ENCODE measurements around the gene ANGPTL2.

ANGPTL2 gene

DNA sequence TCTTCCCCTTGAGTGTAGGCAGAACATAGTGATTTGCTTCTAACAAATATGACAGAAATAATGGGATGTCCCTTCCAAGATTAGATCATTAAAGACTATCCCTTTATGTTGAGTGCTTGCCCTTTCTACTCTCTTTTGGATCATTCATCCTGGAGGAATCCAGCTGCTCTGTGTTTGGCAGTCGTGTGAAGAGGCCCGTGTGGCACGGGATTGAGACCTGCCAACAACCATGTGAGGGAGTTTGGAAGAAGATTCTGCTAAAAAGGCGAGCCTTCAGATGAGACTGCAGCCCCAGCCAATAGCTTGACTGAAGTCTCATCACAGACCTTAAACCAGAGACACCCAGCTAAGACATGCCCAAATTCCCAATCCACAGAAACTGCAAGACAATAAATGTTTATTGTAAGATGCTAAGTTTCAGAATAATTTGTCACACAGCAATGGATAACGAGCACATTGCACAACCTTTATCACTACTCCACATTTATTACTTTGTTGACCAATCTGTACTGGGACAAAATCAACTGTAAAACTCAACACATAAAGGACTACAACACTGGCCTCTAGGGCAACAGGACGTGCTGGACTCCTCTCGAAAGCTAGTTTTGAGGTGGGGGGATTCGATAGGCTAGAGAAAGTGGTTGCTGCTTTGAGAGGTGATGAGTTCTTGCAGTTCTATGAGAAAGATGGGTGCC, 42.8 kb downstream of the ANGPTL2 start:
- H3K4me1 ChIP-seq (ENCODE audit: control insufficient read depth, insufficient read depth, low read length): peaks cover 30% of the 10 kb centered on the region
- no peak overlapping the region for H3K9ac ChIP-seq (ENCODE audit: low read length)

DNA sequence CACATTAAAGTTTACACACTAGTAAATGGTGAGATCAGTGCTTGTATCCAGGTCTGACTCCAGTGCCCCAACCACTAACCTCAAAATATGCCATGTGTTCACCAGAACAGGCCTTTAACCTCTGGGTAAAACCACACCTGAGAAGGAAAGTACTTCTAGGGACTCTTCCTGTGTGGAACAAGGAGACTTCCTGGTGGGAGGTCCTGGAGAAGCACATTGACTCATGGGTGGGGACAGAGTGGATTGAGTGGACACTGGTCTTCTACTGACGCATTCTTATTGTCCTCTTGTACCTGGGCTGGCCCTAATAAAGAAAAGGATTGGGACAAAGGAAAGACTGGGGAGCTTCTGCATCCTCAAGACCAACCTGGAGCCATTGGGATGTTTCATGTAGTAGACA, 43.4 kb downstream of the ANGPTL2 start:
- Histone ChIP-seq H3K27me3 (ENCODE audit: control insufficient read depth, insufficient read depth, low read length) (no peaks in the 10 kb centered on the region), H3K9ac (ENCODE audit: low read length) (no peak overlapping the region), H3K27ac (ENCODE audit: low read depth, low read length) (no peak overlapping the region), H3K9me3 (ENCODE audit: control insufficient read depth, insufficient read depth, low read depth, low read length) (no peaks in the 10 kb centered on the region), H3K36me3 (ENCODE audit: control insufficient read depth, insufficient read depth, low read length) (no peaks in the 10 kb centered on the region), H3K4me1 (ENCODE audit: control insufficient read depth, insufficient read depth, low read length) (peaks cover 34% of the 10 kb centered on the region), H3K4me3 (ENCODE audit: low read depth, low read length) (no peak overlapping the region)

More for the DNA sequence above, 42.8 kb downstream of the ANGPTL2 start:
- H3K27ac ChIP-seq (ENCODE audit: low read depth, low read length): no peak overlapping the region
- no peak overlapping the region for H3K4me3 ChIP-seq (ENCODE audit: low read depth, low read length)
- no peaks in the 10 kb centered on the region for H3K36me3 ChIP-seq (ENCODE audit: control insufficient read depth, insufficient read depth, low read length)
- no peaks in the 10 kb centered on the region for H3K27me3 ChIP-seq (ENCODE audit: control insufficient read depth, insufficient read depth, low read length)
- H3K9me3 ChIP-seq (ENCODE audit: control insufficient read depth, insufficient read depth, low read depth, low read length): no peaks in the 10 kb centered on the region

DNA sequence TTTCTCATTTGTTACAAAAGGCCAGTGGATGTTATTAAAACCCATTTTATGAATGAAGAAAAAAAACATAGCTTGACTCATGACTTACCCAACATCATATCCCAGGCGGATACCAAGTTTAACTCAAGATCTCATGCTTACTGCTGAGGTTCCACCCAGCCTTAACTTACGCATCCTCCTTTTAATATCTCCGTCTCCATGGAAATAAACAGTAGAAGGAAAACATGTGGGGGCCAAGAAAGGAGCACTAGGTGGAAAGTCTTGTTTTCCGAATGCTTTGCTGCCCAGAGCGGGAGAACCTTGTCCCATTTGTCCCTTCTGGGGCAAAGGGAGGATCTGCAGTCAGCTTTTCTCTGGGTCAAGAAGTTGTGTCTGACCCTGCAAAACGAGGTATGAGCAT, 44.1 kb downstream of the ANGPTL2 start:
- Histone ChIP-seq H3K9ac (ENCODE audit: low read length) (no peak overlapping the region), H3K4me3 (ENCODE audit: low read depth, low read length) (no peak overlapping the region), H3K9me3 (ENCODE audit: control insufficient read depth, insufficient read depth, low read depth, low read length) (no peaks in the 10 kb centered on the region), H3K27ac (ENCODE audit: low read depth, low read length) (no peak overlapping the region), H3K36me3 (ENCODE audit: control insufficient read depth, insufficient read depth, low read length) (no peaks in the 10 kb centered on the region), H3K4me1 (ENCODE audit: control insufficient read depth, insufficient read depth, low read length) (peaks cover 34% of the 10 kb centered on the region), H3K27me3 (ENCODE audit: control insufficient read depth, insufficient read depth, low read length) (no peaks in the 10 kb centered on the region)

DNA sequence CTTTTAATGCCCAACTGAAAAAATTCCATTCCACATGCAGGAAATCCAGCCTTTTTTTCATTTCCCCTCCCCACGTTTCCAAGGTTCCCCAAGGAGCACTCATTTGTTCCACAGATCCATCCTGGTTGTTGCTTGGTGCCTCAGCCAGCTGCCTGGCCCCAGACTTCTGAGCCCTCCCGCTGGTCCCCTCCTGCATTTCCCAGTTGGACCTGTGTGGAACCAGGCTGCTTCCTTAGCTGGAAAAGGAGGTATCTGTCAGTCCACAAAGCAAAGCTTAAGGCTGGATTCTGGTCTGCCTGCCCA, 44.8 kb downstream of the ANGPTL2 start:
- Histone ChIP-seq H3K9ac (ENCODE audit: low read length) (no peak overlapping the region), H3K27me3 (ENCODE audit: control insufficient read depth, insufficient read depth, low read length) (no peaks in the 10 kb centered on the region), H3K36me3 (ENCODE audit: control insufficient read depth, insufficient read depth, low read length) (no peaks in the 10 kb centered on the region), H3K4me1 (ENCODE audit: control insufficient read depth, insufficient read depth, low read length) (peaks cover 34% of the 10 kb centered on the region), H3K4me3 (ENCODE audit: low read depth, low read length) (no peak overlapping the region), H3K9me3 (ENCODE audit: control insufficient read depth, insufficient read depth, low read depth, low read length) (no peaks in the 10 kb centered on the region; the same call in 1 of the 2 replicates), H3K27ac (ENCODE audit: low read depth, low read length) (no peak overlapping the region)

DNA sequence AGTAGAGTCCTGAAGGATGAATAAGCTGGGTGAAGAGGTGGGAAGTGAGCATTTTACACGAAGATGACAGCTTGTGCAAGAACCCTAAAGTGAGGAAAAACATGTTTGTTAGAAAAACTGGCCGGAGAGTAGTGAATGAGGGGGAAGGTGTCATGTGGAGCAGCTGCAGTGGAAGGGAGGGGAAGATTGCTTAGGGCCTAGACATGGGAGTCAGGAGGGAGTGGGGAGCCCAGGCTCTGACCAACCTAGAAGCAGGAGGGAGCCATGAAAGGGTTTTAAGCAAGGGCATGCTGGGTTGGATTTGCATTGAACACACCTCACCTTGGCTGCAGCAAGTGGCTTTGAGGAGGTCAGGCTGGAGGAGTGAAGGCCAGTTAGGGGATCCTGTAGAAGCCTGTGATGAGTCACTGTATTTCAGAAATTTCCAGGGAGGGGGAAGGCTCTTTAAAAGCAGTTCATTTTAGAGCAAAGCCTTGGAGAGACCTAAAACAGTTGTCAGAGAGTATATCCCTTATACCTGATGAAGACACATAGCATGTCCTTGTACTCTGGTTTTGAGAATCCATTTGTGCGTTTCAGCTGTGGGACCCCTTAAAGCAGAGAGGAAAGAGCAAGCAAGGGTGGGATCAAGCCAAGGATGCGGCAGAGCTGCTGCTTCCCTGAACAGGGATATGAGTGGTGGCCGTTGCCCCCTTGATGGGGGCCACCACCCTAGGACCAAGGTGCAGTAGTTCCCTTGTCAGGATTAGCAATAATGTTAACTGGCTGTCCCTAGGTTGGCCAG, 45.4 kb downstream of the ANGPTL2 start:
- peaks cover 34% of the 10 kb centered on the region for H3K4me1 ChIP-seq (ENCODE audit: control insufficient read depth, insufficient read depth, low read length)
- H3K27ac ChIP-seq (ENCODE audit: low read depth, low read length): no peak overlapping the region
- H3K36me3 ChIP-seq (ENCODE audit: control insufficient read depth, insufficient read depth, low read length): no peaks in the 10 kb centered on the region
- H3K4me3 ChIP-seq (ENCODE audit: low read depth, low read length): no peak overlapping the region
- no peaks in the 10 kb centered on the region for H3K27me3 ChIP-seq (ENCODE audit: control insufficient read depth, insufficient read depth, low read length)
- no peaks in the 10 kb centered on the region; the same call in none of the 2 replicates for H3K9me3 ChIP-seq (ENCODE audit: control insufficient read depth, insufficient read depth, low read depth, low read length)
- no peak overlapping the region for H3K9ac ChIP-seq (ENCODE audit: low read length)

- Histone ChIP-seq H3K9ac (ENCODE audit: low read length) (no peak overlapping the region), H3K27ac (ENCODE audit: low read depth, low read length) (0 out of 2 replicates have a peak overlapping the region, but pooled peaks have one; percentile 57), H3K9me3 (ENCODE audit: control insufficient read depth, insufficient read depth, low read depth, low read length) (peaks cover 4% of the 10 kb centered on the region), H3K4me3 (ENCODE audit: low read depth, low read length) (no peak overlapping the region), H3K27me3 (ENCODE audit: control insufficient read depth, insufficient read depth, low read length) (no peaks in the 10 kb centered on the region), H3K4me1 (ENCODE audit: control insufficient read depth, insufficient read depth, low read length) (peaks cover 34% of the 10 kb centered on the region), H3K36me3 (ENCODE audit: control insufficient read depth, insufficient read depth, low read length) (no peaks in the 10 kb centered on the region)
Measured at GRCh38 chr9:127075624-127076372, 46.6 kb downstream of the ANGPTL2 start.

GRCh38 chr9:127074561-127075548, 47.6 kb downstream of the ANGPTL2 start:
- Histone ChIP-seq H3K9ac (ENCODE audit: low read length) (no peak overlapping the region), H3K27ac (ENCODE audit: low read depth, low read length) (no peak overlapping the region), H3K27me3 (ENCODE audit: control insufficient read depth, insufficient read depth, low read length) (no peaks in the 10 kb centered on the region), H3K36me3 (ENCODE audit: control insufficient read depth, insufficient read depth, low read length) (no peaks in the 10 kb centered on the region), H3K4me1 (ENCODE audit: control insufficient read depth, insufficient read depth, low read length) (peaks cover 34% of the 10 kb centered on the region), H3K4me3 (ENCODE audit: low read depth, low read length) (no peak overlapping the region), H3K9me3 (ENCODE audit: control insufficient read depth, insufficient read depth, low read depth, low read length) (peaks cover 4% of the 10 kb centered on the region)

- Histone ChIP-seq H3K4me3 (ENCODE audit: low read depth, low read length) (no peak overlapping the region), H3K27me3 (ENCODE audit: control insufficient read depth, insufficient read depth, low read length) (no peaks in the 10 kb centered on the region), H3K9ac (ENCODE audit: low read length) (no peak overlapping the region), H3K27ac (ENCODE audit: low read depth, low read length) (no peak overlapping the region), H3K4me1 (ENCODE audit: control insufficient read depth, insufficient read depth, low read length) (peaks cover 7% of the 10 kb centered on the region; the same call in 1 of the 2 replicates), H3K36me3 (ENCODE audit: control insufficient read depth, insufficient read depth, low read length) (no peaks in the 10 kb centered on the region), H3K9me3 (ENCODE audit: control insufficient read depth, insufficient read depth, low read depth, low read length) (peaks cover 4% of the 10 kb centered on the region; the same call in 1 of the 2 replicates)
Measured at GRCh38 chr9:127067603-127068220, 54.7 kb downstream of the ANGPTL2 start.

- H3K9ac ChIP-seq (ENCODE audit: low read length): no peak overlapping the region
- H3K9me3 ChIP-seq (ENCODE audit: control insufficient read depth, insufficient read depth, low read depth, low read length): peaks cover 1% of the 10 kb centered on the region; the same call in 1 of the 2 replicates
- peaks cover 7% of the 10 kb centered on the region; the same call in 1 of the 2 replicates for H3K4me1 ChIP-seq (ENCODE audit: control insufficient read depth, insufficient read depth, low read length)
- H3K36me3 ChIP-seq (ENCODE audit: control insufficient read depth, insufficient read depth, low read length): no peaks in the 10 kb centered on the region
- no peaks in the 10 kb centered on the region for H3K27me3 ChIP-seq (ENCODE audit: control insufficient read depth, insufficient read depth, low read length)
- no peak overlapping the region for H3K27ac ChIP-seq (ENCODE audit: low read depth, low read length)
- no peak overlapping the region for H3K4me3 ChIP-seq (ENCODE audit: low read depth, low read length)
Measured at GRCh38 chr9:127066851-127067136, 55.6 kb downstream of the ANGPTL2 start.

Measured in HUES6 (cell line).